ENCODE data around the gene SUN1.
"Not testable (repeated sequence)": the region's sequence is repeated elsewhere in the genome, so short reads cannot be mapped to it uniquely, and the experiment has no call there.

Gene SUN1

DNA sequence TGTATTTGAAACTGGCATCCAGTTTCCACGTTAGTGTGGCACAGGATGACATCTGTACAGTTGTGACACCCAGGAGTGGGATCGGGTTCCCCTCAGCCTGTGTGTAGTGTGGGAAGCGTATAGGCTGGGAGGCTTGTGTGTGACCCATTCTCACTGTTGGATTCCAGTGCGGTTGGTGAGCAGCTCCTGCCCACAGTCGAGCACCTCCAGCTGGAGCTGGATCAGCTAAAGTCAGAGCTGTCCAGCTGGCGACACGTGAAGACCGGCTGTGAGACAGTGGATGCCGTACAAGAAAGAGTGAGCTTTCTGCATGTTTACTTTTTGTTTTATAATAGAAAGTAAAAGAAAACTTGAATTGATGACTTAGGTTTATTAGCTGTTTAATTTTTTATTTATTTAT, 25.4 kb downstream of the SUN1 start:
- no peak for DNase-seq

DNA sequence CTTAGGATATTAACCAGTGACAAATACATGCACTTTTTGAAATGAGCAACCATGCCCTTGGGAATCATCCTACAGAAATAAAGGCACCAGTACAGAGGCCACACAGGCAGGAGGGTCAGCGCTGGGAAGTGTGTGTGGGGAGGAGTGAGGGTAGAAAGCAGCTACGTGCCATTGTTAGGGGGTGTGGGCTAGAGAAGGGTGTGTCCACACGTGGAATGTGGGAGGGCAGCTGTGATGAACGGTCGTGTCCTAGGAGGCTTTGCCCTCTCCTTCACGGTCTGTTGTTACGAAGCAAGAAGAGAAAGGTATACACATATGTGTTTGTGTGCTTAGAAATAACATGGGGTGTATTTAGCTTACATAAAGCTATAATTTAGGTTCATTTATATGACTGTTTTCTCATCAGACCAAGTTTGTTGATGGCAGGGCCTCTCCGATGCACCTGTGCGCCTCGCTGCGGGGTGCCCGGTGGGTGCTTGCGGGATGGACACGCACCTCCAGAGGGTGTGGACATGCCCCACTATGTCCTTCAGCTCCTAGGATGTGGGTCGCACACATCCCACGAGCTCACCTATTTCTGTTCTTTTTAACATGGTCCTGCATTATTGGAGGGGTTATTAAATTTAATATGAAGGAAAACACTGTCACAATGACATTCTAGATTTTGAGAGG, 27.2 kb downstream of the SUN1 start:
- DNase-seq, result no peak

DNA sequence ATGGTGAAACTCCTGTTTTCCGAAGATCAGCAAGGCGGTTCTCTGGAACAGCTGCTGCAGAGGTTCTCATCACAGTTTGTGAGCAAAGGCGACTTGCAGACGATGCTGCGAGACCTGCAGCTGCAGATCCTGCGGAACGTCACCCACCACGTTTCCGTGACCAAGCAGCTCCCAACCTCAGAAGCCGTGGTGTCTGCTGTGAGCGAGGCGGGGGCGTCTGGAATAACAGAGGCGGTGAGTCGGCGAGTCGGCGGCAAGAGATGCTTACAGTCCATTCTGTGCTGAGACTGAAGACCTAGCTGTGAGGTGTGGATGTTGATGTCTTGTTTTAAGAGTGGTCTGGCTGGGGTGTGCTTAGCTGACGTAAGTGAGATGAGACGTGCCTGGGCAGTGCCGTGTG, 27.9 kb downstream of the SUN1 start:
- DNase-seq, result no peak

DNA sequence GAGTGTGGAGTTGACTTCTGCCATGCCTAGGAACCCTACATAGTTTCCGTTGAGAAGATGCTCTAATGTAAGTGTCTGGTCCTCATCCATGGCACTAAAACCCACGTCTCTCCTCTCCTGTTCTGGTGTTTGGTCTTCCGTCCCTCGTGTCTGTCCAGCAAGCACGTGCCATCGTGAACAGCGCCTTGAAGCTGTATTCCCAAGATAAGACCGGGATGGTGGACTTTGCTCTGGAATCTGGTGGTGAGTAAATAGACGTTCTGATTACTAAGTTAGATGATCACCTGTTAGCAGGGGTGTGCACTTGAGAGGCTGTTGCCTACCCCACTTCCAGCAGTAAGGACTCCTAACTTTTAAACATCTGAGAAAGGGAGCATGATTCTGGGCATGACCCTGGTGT, 28.9 kb downstream of the SUN1 start:
- no peak for DNase-seq

DNA sequence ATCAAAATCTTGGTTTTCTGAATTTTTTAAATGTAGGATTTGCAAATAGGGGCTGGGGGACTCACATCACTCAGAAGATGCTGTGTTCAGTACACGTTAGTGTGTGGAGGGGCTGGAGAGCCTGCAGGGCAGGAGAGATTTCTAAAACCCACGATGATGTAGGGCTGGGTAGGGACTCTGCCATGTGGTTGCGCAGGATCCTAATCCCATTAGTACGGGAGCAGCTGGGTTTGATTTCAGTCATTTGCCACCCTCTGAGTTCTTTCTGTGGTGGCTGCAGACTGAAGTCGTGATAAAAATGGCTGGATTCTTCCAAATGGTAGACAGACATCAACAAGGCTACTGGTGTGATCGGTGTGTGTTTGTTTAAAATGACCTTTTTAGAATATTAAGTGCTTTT, 29.9 kb downstream of the SUN1 start:
- DNase-seq, result no peak

DNA sequence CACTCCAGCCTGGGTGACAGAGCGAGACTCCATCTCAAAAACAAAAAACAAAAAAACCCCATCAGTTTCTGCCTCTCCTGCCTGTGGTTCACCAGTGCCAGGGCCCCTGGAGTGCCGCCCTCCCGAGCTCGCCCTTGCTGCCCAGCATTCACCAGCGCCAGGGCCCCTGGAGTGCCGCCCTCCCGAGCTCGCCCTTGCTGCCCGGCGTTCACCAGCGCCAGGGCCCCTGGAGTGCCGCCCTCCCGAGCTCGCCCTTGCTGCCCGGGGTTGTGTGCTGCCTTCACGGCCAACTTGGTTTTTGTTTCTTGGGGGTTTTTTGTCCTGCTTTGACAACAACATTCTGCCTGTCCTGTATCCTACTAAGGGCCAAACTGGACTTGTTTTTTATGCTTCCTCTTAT, 30.8 kb downstream of the SUN1 start:
- no peak for DNase-seq

DNA sequence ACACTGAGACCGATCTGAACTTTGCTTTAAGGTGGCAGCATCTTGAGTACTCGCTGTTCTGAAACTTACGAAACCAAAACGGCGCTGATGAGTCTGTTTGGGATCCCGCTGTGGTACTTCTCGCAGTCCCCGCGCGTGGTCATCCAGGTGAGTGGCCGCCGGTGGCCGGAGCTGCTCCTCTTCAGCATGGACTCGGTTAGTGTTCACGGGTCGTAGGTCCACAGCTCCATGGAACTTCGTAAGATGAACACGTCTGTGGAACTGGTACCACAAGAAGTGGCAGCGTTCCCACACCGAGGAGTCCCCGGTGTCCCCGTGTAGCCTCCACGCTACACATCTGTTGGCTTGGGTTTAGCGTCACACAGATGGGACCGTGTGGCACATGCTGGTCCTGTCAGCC, 33.6 kb downstream of the SUN1 start:
- no peak for DNase-seq

DNA sequence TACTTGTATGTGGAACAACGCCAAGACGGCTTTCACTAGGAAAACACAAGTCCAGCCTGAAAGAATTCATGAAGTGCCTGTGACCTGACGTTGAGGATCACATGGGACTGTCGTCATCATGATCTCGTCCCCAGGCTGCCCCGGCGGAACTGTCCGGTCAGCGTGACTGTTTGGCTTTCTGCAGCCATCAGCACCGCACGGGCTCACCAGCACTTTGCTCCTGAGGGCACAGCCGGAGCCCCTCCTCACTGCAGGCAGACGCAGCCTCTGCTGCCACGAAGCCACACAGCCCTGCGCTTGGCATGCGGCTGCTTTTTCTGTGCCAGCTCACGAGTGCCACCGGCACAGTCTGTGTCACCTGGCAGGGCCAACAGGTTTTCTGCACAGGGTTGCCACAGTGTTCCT, 34.7 kb downstream of the SUN1 start:
- no peak for DNase-seq

DNA sequence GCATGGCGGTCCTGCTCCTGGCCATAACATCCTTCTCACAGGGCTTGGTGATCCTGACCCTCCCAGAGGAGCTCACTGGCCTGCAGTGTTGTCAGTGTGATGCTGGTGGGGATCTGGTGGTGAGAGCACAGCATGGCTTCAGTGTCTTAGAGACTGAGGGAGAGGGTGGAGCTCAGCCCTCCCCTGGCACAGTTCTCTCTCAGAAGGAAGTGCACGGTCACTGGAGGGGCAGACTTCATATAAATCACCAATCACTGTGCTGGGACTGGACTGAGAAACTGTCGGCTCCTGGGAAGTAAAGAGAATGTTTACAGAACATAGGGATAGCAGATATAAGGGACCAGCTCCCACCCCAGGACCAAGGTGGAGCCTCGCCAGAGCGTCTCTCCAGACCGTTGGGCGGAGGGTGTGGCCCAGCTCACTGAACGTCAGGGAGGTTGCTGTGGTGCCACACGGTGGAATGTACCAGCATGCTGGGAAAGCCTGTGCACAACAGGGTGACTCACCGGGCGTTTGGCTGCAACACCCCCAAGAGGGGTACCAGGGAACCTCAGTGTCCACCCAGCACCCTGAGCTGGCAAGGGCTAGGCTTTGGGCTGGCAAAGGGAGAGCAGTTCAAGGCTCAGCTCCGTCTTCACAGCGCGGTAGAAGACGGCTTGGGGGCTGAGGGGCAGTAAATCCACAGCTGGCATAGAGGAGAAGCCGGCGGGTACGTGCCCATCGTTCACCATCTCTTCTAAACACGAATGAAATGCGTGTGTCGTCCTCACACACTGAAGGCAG, 35.3 kb downstream of the SUN1 start:
- no peak for DNase-seq

DNA sequence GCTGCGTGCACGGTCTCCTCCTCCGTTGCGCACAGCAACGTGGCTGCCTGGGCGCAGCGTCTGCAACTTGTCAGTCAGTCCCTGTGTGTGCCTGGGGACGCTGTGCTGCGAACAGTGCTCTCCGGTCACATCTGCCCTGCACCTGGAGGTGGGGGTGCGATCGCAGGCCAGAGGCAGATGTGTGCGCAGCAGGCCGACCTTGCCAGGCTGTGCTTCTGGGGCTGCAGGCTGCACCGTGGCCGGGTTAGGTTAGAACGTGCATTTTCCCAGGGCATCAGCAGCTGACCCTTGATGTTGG, 35.9 kb downstream of the SUN1 start:
- DNase-seq, result no peak

DNA sequence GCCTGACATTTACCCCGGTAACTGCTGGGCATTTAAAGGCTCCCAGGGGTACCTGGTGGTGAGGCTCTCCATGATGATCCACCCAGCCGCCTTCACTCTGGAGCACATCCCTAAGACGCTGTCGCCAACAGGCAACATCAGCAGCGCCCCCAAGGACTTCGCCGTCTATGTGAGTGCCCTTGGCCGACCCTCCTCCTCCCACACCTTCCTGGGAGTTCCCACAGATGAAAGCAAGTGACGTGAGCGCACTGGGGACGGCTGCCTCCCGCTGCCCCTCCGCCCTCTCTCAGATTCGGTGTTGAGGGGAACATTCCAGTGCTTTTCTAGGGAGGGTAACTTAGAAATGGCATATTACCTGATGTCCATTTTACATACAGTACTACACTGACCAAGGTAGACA, 37.1 kb downstream of the SUN1 start:
- no peak for DNase-seq

DNA sequence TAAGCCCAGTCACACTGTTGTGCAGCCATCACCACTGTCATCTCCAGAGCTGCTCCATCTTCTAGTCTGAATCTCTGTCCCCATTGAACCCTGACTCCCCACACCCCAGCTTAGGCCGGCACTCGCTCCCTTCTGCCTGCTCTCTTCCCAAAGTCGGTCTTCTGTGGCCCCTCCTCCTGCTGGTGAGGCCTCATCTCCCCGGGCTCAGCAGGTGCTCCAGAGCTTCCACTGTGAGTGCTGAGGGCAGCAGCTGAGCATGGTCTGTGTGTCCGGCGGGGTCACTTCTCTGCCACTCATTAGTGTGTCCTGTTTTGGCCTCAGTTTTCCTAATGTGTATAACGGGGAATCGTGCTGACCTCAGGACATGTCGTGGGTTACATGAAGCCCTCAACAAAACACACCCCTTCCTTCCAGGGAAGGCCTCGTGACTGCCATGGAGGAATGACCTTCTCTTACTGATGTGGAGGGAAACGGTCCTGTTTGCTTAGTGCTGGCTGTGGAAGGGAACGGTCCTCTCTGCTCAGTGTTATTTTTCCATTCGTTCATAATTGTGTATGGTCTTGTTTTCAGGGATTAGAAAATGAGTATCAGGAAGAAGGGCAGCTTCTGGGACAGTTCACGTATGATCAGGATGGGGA, 39.7 kb downstream of the SUN1 start:
- DNase-seq, result no peak

DNA sequence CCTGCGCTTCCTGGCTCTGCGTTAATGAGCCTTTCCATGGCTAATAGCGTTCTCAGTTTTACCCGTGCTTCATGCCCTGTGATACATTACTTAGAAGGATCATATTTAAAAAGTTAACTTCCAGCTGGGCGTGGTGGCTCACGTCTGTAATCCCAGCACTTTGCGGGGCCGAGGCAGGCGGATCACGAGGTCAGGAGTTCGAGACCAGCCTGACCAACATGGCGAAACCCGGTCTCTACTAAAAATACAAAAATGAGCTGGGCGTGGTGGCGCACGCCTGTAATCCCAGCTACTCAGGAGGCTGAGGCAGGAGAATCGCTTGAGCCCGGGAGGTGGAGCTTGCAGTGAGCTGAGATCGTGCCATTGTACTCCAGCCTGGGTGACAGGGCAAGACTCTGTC, 40.4 kb downstream of the SUN1 start:
- not testable (repeated sequence) for DNase-seq

DNA sequence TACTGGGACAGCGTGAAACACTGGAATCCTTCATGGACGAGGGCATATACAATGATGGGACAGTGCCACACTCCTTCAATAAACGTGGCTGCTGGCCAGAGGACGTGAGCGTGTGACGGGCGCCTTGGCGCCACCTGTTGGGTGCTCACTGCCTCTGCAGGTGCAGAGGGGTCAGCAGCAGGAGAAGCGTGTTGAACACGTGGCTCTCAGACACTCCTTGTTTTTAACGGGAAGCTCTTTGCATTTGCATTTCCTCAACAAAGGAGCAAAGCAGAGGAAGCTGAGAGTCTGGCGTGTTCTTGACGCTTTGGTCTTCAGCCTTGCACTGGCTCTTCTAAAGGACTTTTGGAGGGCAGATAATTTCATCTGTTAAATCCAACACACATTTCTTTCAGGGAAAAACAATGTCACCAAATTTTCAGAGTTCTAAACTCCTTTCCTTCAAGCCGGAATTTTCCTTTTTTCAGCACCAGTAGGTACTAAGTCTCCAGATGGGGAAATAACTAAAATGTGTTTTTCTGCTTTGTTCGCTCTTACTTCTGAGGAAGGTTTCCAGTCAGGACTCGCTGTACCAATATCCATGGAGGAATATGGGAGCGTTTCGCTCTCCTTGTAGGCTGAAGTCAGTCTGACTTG, 41.2 kb downstream of the SUN1 start:
- DNase-seq, result peak; percentile 81 to 87

DNA sequence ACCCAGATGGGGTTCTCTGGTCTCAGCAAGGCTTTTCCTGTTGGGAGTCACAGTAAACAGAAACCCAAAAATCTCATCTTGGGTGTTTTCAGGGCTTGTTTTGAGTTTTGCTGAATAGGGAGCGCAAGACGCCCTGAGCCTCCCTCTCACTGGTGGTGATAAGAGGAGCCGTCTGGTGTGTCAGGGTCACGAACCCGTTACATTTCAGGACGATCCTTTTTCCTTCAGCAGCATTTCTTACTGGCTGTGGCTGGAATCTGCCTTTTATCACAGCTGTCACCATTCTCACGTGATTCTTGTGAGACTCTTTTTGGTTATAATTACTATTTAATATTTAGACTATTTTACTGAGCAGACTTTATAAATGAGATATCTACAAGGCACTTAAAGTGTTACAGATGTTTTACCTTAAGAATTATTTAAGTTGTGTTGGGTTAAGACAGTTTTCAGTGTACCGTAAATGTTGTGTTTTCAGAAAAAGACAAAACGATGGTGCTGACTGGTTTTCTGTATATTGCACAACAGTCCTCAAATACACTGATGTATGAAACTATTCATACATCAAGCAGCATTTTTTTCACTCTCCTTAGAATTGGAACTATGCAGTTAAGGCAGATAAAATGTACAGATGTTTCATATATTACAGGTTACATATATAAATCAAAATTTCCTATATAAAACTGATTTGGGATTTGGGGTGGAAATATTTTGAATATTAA, 41.9 kb downstream of the SUN1 start:
- no peak for DNase-seq

DNA sequence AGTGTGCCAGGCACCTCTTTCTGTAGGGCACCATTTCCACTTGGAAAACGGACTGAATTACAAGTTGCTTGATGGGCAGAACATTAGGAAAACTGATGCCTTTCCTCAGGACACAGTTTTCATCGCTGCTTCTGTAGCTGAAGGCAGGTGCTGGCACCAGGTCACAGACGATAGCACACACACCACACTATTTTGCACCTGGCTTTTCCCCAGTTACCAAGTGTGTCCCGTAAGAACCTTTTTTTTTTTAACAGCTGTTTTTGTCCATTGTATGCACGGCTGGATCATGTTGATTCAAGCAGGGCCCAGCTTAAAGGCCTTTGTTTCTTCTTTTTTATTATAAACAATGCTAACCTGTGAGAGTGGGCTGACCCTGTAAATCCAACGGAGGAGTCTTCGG, 42.8 kb downstream of the SUN1 start:
- no peak for DNase-seq

DNA sequence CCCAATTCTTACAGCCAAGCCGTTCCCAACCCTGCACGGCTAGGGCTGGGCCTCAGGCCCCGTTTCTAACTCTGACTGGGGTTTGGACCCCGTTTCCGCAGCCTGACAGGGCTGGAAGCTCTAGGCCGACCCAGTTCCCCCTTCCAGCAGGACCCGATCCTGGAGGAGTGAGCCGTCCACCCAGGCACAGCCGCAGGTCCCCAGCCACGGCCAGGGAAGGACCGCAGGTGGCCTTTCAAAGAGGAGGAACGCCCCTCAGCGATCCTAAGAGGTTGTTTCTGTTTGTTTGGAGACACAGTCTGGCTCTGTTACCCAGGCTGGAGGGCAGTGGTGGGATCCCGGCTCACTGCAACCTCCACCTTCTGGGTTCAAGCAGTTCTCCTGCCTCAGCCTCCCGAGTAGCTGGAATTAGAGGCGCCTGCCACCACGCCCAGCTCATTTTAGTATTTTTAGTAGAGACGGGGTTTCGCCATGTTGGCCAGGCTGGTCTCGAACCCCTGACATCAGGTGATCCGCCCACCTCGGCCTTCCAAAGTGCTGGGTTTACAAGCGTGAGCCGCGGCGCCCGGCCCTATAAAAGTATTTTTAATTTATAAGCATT, 43.3 kb downstream of the SUN1 start:
- DNase-seq, result no peak

DNA sequence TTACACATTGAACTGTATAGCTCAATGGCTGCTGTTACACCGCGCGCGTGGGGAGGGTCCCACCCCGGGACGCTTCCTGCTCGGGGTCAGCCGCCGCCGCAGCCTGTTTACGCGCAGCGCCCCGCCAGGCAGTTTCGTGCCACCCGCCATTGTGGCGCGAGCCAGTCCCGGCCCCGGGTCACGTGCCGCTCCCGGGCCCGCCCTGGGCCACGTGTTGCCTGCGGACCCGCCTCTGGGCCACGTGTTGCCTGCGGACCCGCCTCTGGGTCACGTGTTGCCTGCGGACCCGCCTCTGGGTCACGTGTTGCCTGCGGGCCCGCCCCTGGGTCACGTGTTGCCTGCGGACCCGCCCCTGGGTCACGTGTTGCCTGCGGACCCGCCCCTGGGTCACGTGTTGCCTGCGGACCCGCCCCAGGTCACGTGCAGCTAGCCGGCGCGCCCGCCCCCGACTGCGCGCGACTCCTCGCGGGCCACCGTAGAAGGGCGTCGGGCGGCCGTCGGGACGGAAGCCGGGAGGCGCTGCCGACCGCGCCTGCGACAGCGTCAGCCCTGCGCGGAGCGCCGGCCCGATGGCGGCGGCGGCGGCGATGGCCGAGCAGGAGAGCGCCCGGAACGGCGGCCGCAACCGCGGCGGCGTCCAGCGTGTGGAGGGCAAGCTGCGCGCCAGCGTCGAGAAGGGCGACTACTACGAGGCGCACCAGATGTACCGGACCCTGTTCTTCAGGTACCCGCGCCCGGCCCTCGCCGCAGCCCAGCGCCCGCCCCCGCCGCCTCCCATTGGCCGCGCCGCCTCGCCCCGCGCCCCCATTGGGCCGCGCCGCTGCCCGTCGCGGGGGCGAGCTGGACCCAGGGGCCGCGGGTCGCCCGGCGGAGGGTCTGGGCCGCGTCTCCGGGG, 44.0 kb downstream of the SUN1 start, which contains the start of gene GET4:
Gene GET4 (plus strand): TSS at position 478 of the 895 bp plus-strand sequence. CDS start 92 bp downstream, at position 570.
- DNase-seq, result peak; percentile 89 to 92

DNA sequence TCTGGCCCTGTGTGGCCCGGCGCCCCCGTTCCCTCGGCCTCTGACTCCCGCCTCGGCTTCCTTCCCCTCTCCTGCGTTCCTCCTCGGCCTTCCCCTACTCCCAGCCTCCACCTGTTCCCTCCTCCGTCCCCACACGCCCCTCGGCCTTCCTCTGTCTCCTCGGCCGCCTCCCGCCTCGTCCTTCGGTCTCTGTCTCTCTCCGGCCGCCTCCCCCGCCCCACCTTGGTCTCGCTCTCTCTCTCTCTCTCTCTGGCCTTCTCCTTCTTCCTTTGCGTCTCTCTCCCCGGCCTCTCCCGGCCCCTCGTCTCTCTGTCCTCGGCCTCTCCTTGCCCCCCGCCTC, 44.7 kb downstream of the SUN1 start:
- DNase-seq, result no peak

DNA sequence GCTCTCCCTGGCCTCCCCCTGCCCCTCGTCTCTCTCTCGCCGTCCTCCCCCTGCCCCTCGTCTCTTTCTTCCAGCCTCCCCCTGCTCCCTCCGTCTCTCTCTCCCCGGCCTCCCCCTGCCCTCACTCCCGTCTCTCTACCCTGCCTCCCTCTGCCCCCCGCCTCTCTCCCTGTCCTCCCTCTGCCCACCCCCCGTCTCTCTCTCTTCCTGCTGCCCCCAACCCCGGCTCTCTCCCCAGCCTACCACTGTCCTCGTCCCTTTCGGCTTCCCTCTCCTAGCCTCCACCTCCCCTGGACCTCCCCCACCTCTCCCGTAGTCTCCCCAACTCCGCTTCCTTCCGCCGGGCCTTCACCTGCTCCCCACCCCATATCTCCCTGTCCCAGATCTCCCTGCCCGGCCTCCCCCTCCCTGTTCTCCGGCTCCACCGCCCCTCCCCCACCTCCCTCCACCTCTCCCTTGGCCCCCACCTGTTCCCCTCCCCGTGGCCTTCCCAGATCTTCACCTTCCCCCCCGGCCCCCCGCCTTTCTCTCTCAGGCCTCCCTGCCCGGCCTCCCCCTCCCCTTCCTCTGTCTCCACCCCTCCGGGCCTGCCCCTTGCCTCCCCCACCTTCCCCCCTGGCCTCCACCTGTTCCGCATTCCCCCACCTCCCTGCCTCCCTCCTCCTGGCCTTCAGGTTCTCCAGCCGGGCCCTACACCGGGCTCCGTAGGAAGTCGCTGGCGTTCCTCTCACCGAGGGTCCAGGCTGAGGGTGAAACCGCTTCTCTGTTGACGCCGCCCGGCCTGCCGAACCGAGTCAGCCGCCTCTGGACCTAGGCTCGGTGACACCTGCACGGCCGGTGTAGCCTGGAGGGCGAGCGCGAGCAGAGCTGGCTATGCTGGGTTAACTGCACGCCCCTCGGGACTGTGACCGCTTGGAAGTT, 45.3 kb downstream of the SUN1 start:
- no peak for DNase-seq

DNA sequence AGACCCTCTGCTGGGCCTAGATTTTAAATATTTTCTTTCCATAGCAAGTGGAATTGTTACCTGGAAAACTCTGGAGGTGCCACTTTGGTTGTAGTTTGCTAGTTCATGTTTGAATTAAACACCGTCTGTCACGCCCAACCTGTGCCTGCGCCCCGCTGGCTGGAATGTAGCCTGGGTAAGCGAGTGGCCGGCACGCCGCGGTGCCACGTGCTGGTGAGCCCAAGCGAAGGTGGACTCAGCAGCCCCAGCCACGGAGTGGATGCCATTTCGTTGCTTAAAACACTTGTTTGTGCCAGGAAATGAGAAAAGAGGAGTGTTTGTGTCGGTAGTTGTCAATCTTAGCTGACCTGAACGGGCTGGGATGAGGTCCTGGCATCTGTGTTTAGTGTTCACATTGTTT, 46.8 kb downstream of the SUN1 start:
- DNase-seq, result no peak
